ENCODE measurements around the gene PRKCB. TPM values are rescaled to one million over a fixed set of nuclear protein-coding genes. Genes with fewer than 3 reads are reported as not detected.

The PRKCB gene
- total RNA-seq, 1 donor from 2014 or later = 0.38 TPM

DNA sequence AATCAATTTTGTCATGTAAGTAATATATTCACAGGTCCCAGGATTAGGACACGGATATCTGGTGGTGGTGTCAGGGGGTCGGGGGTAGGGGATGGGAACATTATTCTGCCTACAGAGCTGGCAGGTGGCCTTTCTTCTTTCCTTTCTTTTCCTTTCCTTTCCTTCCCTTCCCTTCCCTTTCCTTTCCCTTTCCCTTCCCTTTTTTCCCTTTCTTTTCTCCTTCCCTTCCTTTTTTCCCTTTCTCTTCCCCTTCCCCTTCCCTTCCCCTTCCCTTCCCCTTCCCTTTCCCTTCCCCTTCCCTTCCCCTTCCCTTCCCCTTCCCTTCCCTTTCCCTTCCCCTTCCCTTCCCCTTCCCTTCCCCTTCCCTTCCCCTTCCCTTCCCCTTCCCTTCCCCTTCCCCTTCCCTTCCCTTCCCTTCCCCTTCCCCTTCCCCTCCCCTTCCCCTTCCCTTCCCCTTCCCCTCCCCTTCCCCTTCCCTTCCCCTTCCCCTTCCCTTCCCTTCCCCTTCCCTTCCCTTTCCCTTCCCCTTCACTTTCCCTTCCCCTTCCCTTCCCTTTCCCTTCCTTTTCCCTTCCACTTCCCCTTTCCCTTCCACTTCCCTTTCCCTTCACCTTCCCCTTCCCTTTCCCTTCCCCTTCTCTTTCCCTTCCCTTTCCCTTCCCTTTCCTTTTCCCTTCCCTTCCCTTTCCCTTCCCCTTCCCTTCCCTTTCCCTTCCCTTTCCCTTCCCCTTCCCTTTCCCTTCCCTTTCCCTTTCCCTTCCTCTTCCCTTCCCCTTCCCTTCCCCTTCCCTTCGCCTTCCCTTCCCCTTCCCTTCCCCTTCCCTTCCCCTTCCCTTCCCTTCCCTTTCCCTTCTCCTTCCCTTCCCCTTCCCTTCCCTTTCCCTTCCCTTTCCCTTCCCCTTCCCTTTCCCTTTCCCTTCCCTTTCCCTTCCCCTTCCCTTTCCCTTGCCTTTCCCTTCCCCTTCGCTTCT lies 145.9 kb downstream of the PRKCB start:
- Mint-ChIP-seq H3K9me3 (no peaks in the 10 kb centered on the region), H3K27ac (no peak overlapping the region), H3K27me3 (ENCODE audit: low read depth) (peaks cover 58% of the 10 kb centered on the region), H3K4me1 (no peaks in the 10 kb centered on the region), H3K4me3 (no peak overlapping the region), H3K36me3 (no peaks in the 10 kb centered on the region)
- DNase-seq (ENCODE audit: low spot score in 2 of 2, unreplicated experiment in 2 of 2) = no peak
- TF ChIP-seq, protein P1, sequence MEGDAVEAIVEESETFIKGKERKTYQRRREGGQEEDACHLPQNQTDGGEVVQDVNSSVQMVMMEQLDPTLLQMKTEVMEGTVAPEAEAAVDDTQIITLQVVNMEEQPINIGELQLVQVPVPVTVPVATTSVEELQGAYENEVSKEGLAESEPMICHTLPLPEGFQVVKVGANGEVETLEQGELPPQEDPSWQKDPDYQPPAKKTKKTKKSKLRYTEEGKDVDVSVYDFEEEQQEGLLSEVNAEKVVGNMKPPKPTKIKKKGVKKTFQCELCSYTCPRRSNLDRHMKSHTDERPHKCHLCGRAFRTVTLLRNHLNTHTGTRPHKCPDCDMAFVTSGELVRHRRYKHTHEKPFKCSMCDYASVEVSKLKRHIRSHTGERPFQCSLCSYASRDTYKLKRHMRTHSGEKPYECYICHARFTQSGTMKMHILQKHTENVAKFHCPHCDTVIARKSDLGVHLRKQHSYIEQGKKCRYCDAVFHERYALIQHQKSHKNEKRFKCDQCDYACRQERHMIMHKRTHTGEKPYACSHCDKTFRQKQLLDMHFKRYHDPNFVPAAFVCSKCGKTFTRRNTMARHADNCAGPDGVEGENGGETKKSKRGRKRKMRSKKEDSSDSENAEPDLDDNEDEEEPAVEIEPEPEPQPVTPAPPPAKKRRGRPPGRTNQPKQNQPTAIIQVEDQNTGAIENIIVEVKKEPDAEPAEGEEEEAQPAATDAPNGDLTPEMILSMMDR (IDR thresholded peaks at IDR 0.05; ENCODE audit: unreplicated experiment) = no peak

DNA sequence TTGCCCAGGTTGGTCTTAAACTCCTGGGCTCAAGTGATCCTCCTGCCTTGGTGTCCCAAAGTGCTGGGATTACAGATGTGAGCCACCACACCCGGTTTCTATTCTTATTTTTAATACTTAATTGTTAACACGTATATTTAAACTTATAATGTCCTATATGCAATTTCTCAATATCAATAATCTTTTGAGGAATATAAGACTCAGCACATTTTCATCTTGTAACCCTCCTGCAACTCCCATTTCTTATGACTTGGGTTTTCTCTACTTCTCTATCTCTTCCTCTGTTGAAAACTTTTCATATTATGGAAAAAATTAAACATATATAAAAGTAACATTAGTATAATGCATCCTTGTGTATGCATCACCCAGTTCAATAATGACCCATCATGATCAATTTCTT lies 150.7 kb downstream of the PRKCB start:
- Mint-ChIP-seq H3K36me3 (no peaks in the 10 kb centered on the region), H3K27ac (no peak overlapping the region), H3K4me3 (no peak overlapping the region), H3K27me3 (ENCODE audit: low read depth) (peaks cover 29% of the 10 kb centered on the region), H3K4me1 (no peaks in the 10 kb centered on the region), H3K9me3 (no peaks in the 10 kb centered on the region)
- no peak for DNase-seq (ENCODE audit: low spot score in 2 of 2, unreplicated experiment in 2 of 2)
- TF ChIP-seq, protein P1 (IDR thresholded peaks at IDR 0.05; ENCODE audit: unreplicated experiment) = no peak

DNA sequence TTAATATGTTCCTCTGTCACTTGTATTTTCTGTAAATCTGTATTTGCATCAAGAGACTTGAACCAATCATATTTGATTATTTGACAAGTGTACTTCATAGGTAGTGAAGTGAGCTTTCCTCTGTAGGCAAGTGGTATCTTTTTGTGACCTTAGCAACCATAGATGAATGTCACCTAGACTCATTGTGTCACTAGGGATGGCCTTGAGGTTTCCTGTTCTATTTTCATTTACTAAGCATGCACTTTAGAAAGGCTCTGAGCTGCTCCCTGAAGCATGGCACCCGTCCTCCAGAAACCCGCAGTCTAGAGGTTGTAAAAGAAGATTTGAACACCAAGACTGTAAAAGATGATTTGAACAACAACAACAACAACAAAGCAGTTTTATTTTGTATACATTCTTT lies 151.7 kb downstream of the PRKCB start:
- TF ChIP-seq, protein P1 (IDR thresholded peaks at IDR 0.05; ENCODE audit: unreplicated experiment) = no peak
- DNase-seq (ENCODE audit: low spot score in 2 of 2, unreplicated experiment in 2 of 2) = no peak
- H3K36me3 Mint-ChIP-seq = no peaks in the 10 kb centered on the region
- no peak overlapping the region for H3K27ac Mint-ChIP-seq
- H3K4me1 Mint-ChIP-seq = no peaks in the 10 kb centered on the region
- H3K9me3 Mint-ChIP-seq = no peaks in the 10 kb centered on the region
- H3K27me3 Mint-ChIP-seq (ENCODE audit: low read depth) = peaks cover 29% of the 10 kb centered on the region
- H3K4me3 Mint-ChIP-seq = no peak overlapping the region

- H3K27ac Mint-ChIP-seq = no peak overlapping the region
- H3K9me3 Mint-ChIP-seq = no peaks in the 10 kb centered on the region
- no peaks in the 10 kb centered on the region for H3K36me3 Mint-ChIP-seq
- TF ChIP-seq, protein P1 (IDR thresholded peaks at IDR 0.05; ENCODE audit: unreplicated experiment) = no peak
- H3K4me1 Mint-ChIP-seq = no peaks in the 10 kb centered on the region
- no peak overlapping the region for H3K4me3 Mint-ChIP-seq
- DNase-seq (ENCODE audit: low spot score in 2 of 2, unreplicated experiment in 2 of 2) = no peak
- peaks cover 15% of the 10 kb centered on the region for H3K27me3 Mint-ChIP-seq (ENCODE audit: low read depth)
These were observed 154.7 kb downstream of the PRKCB start for GRCh38 chr16:23990507-23990906.

GRCh38 chr16:23991066-23991465 lies 155.3 kb downstream of the PRKCB start:
- Mint-ChIP-seq H3K36me3 (no peaks in the 10 kb centered on the region), H3K27me3 (ENCODE audit: low read depth) (peaks cover 21% of the 10 kb centered on the region), H3K4me1 (no peaks in the 10 kb centered on the region), H3K9me3 (no peaks in the 10 kb centered on the region), H3K4me3 (no peak overlapping the region), H3K27ac (no peak overlapping the region)
- TF ChIP-seq, protein P1 (IDR thresholded peaks at IDR 0.05; ENCODE audit: unreplicated experiment) = no peak
- no peak for DNase-seq (ENCODE audit: low spot score in 2 of 2, unreplicated experiment in 2 of 2)

Measured in mesothelial cell of epicardium (in vitro differentiated cells).